ENCODE measurements around the gene CPXM1.

Gene CPXM1

DNA sequence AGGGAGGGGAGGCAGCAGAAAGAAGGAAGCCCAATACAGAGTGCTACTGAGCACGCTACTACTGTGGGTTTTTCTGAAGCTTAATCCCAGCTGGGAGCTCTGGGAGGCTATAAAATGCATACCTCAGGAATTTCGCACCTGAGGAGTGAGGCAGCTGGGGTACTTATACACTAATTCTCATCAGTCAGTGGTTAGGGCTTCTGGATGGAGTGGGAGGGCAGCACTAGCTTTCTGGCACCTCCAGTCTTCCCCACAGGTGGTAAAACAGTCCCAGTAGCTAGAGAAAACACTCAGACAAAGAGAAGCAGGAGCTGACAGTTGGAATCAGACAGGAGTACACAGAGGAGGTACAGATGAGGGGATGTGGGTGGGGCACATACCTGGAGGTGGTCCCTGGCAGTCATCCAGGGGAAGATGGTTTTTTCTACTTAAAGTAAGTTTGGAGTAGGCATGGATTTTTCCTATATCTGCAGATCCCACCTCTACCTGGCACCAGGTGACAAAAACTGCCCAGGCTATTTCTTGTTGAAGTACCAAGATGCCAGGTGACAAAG, 37.8 kb downstream of the CPXM1 start:
- DNase-seq = no peak

DNA sequence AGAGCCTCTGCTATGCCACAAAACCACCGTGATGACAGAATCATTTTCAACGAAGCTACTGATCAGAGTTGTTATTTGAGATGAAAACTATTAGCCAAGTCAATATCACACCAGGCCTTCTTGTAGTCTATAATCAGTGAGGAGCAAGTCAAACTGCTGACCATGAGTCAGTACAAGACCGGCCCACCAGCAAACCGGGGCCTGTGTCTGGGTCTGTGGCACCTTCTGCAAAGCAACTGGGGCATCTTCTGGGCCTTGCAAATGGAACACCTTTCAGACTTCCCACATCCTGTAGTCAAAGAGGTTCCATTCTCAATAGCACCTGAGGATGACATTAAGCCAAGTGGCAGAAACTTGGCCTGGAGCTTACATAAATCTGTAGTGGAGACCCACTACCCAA, 38.5 kb downstream of the CPXM1 start:
- DNase-seq = no peak

DNA sequence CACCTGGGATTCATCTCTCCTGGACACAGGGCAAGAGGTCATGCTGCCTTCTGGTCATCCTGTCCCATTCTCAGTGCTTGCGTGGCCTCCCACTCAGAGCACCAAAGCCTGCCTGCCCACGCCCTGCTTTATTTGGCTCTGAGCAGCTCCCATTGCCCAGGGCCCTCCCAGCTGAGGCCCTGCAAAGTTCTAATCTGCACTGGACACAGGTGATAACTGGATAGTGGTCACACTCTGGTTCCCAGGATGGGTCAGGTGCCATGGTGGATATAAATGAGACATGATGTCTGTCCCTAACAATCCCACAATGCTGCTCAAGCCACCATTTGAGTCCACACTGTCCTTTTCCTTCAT, 39.5 kb downstream of the CPXM1 start:
- DNase-seq = no peak

DNA sequence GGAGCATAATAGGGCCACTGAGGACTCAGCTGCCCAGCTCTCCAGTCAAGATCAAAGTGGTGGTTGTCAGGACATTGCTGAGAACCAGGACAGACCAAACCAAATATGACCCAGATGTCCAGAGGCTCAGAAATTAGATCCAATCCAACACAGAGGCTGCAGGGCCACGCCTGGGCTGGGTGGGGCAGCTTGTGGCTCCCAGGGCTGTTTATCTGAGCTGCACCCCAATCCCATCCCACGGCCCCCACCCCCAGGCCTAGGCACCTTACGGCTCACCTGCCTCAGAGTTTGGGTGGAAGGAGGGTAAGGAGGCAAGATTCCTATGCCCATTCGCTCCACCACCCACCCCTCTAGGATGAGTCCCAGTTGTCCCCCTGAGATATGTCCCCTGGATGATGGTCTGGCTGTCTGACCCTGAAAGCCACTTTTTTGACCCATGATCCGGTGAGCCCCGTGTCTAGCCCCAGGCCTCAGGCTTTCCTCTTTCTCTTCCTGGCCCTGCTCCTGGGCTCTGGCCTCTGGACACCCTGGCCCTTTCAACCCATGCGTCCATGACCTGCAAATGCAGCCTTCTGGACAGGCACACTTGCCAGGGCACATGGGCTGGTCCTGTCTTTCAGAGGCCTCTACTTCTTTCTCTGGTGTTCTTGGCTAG, 40.0 kb downstream of the CPXM1 start:
- DNase-seq = no peak

DNA sequence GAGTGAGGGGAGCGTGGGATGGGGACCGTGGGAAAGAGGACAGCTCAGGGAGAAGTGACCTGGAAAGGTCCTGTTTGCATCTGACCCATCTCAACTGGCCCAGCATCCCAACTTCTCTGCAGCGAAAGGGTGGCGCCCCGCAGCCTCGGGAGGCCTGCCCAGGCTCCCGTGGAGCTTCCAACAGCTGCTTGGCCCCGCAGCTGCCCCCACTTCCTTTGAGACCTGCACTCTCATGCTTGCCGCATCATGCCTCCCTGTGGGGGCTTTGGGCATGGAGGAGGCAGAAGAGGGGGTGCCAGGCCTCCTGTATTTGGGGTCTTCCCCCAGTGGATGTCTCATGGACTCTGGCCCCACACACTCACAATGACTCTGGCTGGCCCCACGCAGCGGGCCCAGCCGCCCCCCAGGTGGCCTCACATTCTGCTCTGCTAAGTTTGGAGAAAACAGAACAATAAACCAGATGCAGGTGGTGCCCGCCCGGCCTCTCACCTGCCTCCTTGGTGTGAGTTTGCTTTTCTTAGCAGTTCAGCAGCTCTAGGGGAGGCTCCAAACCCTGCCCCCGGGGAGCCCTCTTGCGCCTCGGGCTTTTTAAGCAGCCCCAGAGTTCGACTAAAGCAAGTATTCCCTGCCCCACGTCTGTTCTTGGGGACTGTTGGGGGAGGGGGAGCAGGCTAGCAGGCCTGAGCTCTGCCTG, 40.7 kb downstream of the CPXM1 start:
- no peak for DNase-seq

DNA sequence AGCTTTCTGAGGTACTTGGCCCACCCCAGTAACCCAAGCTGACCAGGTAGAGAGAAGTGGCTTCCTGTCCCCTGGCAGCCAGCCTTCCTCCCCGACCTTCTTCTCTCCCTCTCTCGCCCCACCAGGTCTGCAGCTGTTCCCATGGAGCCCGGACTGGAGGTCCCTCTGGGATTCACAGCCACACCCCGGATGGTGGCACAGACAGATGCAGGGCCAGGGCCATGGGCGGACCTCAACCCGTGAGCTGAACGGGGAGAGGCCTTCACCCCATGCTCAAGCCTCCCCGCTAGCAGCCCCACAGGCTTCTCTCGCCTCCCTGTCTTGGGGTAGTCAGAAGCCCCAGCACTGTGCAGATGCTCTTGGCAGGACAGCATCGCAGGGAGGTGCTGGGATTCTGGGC, 41.3 kb downstream of the CPXM1 start:
- no peak for DNase-seq

DNA sequence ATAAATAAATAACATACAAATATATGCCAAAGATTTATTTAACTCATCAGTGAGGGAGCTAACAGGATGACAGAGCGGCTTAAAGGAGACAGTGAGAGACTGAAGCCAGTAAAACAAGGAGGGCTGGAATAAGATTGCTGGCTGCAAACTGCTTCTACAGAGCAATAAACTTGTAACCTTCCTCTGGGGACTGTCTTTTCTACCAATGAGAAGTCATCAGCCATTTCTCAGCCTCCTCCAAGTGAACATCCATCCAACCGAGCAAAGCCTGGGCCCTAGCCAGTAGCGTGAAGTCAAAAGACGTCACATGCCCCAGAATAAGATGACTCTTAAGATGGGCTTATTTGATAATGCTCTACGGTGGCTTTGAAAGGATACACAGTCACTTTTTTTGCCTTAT, 42.5 kb downstream of the CPXM1 start:
- no peak for DNase-seq

DNA sequence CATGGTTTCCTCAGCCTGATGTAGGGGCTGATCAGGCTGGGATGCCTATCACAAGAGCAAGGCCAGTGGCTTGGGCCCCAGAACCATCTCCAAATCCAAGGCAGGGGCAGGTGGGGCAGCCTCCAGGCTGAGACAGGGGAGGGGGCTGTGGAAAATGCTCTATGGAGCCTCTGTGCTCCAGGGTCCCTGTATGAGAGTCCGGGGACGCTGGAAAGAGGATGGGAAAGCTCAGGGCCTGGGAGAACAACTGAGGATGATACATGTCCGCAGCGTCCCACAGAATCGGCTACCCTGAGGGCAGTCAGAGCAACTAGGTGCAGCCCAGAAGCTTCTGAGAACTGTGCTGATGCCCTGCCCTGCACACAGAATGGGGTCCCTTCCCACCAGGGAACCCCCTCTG, 43.4 kb downstream of the CPXM1 start:
- DNase-seq = no peak

DNA sequence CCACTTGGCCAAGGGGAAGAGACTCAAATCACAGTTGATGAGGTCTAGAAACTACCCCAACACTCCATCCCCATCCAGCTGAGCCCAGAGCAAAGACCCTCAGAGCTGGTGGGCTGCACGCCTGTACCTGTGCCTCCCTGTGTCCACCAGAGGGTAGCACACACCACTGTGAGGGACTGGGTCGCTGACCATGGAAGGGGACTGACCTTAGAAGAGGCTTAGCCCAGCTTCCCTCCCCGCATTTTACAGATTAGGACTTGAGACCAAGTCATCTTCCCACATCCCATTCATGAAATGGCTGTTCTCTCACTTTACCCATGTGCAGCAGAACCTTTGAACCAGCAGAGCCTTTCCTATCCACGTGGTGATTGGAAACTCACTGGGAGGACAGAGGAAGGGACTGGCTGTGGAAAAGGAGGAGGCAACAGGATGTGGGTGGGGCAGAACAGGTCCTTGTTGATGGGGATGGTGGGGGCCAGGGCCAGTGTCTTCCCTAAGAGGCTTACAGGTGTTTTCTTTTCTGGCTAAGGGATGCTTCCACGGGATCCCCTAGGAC, 44.3 kb downstream of the CPXM1 start:
- no peak for DNase-seq

DNA sequence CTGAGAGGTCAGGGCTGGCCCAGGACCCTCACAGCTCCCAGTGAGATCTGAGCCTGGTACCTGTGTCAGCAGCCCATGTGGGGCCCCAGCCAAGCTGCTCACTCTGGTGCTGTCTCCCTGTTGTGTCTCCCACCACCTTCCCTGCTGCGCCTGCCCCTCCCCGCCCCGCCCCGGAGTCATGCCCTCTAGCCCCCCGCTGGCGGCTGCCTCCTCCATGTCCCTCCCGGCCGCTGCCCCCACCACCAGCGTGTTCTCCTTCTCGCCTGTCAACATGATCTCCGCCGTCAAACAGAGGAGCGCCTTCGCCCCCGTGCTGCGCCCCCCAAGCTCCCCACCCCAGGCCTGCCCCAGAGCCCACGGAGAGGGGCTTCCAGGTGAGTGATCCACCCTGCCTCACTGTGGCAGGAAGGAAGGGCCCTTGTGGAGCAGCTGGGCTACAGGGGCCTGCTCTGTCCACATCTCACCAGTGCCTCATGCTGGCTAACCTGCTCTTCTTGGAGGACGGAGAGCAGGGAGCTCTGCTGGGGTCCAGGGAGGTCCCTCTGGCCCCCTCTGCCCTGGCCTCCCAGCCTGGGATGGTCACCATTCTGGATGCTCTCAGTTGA, 44.9 kb downstream of the CPXM1 start:
- DNase-seq = no peak

DNA sequence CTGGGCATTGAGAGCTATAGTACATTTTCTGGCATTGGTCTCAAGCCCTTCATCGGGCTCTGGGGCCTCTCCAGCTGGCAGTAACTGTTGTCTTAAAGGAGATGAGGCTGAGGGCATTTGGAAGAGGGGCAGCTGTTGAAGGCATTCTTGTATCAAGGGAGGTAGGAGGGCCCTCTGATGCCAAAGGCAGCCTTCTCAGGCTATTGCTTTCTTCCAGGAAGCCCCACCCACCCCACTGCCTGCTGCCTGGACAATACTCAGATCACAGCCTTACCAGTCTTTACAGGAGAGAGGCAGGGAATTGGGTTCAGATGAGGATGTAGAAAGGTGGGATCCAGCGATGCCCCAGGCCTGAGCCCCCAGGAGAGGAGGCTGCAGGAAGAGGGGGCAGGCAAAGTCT, 46.0 kb downstream of the CPXM1 start:
- DNase-seq = no peak

DNA sequence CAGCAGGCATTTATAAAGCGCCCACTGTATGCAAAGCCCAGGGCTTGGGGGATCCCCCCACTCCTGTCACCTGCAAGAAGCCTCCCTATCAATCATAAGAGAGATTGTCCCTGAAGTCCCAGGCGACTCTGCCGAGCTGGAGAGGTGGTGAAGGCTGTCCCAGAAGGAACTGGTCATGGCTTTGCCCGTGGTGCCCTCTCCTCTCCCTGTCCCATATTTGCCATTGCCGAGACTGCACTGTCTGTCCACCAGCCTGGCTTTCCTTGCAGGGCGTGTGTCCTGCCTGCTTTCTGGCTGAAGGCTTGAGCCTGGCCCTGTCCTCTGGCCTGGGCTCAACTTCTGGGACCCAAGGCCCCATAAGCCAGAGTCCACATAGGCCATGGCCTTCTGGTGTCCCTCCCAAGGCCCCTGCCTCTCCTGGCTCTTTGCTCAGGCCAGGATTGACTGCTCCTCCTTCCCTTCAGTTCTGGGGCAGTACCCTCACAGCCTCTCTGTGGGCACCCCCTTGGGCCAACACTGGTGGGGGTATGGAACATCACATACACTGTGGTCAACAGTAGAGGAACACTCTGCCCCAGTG, 46.9 kb downstream of the CPXM1 start:
- no peak for DNase-seq

DNA sequence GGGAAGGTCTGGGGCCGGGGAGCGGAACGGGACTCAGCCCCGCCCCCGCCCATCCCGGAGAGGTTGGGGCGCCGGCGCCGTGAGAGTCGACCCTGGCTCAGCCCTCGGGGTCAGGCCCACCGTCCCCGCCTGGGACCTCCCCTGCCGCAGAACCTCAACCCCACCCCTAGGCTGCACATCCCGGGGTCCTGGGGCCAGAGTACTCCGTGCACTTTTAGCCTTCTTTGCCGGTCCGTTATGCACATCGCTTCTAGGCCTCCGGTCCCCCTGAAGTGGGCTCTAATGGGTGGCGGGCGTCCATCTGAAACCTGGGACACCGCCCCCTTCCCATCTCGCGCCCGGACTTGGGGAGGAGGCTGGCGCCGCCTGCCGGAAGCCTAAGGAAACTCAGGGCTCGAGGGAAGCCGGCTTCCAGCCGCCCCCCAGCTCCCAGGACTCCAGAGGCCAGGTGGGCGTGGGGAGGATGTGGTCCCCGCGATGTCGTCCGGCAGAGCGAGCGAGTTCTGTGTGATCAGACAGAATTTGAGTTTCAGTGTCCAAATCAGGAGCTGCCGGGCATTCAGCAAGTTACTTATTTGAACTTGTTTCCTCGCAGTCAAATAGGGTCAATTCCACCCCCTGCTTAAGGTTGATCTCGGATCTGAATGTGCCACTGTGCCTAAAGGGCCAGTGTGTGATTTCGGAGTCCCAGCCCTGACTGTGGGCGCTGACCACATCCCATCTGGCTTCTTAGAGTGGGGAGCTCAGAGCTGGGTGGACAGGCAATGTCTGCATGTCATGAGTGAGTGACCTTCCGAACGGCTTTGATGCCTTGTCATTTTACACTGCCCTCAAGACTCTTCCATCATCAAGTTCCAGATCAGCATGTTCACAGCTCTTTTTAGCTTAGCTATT, 47.6 kb downstream of the CPXM1 start:
- no peak for DNase-seq

DNA sequence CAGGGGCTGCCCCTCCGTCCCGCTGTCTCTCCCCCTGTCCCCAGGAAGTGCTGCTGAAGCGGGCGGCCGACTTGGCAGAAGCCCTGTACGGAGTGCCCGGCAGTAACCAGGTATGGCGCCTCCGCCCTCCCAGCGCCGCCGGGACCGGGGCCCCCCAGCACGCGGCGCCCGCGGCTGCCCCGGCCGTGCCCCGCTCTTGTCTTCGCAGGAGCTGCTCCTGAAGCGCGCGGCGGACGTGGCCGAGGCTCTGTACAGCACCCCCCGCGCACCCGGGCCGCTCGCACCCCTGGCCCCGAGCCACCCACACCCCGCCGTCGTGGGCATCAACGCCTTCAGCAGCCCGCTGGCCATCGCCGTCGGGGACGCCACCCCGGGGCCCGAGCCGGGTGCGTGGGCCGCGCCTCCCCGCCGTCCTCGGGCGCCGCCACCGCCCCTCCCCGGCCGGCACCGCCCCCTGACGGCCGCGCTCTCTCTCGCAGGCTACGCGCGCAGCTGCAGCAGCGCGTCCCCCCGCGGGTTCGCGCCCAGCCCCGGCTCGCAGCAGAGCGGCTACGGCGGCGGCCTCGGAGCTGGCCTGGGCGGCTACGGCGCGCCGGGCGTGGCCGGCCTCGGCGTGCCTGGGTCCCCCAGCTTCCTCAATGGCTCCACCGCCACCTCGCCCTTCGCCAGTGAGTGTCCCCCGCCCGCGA, 48.4 kb downstream of the CPXM1 start:
- no peak for DNase-seq

DNA sequence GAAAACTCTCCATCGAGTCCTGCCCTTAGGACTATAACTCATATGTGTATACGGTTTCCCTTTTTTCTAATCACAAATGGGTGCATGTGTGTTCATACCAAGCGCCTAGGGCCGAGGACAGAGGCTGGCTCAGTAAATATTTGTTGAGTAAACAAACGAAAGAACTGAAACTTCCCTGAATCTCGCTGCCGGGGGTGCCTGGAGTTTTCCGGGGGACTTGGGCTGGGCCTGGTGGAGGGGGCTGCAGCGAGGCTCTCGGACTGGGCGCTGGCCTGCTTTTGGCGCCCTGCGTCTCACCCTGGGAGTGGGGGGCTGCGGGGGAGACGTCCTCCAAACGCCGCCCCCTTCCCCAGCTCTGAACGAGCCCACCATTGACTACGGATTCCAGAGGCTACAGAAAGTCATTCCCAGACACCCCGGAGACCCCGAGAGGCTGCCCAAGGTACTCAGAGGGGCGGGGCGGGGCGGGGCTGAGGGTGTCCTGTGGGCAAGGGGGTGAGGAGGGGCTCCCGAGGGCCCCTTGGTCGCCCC, 49.0 kb downstream of the CPXM1 start:
- no peak for DNase-seq

DNA sequence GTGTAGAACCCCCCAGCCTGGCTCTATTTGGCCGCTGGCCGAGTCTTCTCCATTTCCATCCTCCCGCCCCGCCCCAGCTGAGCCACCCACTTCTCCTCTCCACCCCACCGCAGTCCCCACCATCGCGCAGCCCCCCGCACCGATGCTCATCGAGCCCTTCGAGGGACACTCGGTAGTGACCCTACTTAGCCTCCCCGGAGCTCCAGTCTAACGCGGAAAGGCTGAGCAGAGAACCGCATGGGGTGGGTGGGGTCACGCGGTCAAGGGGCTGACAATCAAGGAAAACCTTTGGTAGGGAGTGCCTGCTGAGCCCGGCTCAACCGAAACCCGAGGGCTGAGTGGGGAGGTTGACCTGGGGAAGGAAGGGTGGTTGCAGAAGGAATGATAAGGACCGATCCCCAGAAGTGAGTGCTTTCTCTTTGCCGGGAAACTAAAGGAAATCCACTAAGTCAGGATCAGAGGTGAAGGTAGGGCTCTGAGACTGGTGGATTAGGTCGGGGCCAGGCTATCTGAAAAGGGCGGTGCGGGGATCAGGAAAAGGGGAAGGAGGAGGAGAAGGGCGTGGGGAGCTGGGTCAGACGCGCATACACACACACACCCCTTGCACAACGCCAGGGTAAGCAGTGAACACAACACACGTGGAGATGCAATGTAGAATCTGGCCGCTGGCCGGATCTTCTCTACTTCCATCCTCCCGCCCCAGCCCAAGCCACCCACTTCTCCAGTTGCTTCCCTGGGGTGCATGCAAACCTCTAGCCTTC, 49.8 kb downstream of the CPXM1 start:
- DNase-seq = no peak

DNA sequence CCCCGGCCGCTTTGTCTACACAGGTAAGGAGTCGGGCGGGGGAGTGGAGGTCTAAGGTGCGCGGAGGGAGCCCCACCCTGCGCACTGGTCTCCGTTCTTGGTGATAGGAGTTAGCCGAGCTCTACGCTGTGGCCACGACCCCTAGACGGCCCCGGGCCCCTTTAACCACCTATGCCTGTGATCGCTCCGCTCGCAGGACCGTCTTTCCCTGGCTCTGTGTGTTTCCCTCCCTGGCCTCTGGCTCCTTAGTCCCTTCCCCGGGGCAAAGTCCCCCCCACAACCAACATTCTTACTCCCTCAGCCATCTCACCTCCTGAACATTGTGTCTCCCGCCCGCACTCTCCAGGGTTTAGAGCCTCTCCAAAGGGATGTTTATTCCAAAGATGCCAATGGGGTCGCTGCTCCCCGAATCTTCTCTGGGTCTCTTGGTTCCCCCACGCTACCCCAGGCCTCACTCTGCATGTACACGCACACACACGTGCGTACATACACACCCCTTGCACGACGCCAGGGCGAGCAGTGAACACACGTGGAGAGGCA, 50.4 kb downstream of the CPXM1 start:
- DNase-seq = no peak

DNA sequence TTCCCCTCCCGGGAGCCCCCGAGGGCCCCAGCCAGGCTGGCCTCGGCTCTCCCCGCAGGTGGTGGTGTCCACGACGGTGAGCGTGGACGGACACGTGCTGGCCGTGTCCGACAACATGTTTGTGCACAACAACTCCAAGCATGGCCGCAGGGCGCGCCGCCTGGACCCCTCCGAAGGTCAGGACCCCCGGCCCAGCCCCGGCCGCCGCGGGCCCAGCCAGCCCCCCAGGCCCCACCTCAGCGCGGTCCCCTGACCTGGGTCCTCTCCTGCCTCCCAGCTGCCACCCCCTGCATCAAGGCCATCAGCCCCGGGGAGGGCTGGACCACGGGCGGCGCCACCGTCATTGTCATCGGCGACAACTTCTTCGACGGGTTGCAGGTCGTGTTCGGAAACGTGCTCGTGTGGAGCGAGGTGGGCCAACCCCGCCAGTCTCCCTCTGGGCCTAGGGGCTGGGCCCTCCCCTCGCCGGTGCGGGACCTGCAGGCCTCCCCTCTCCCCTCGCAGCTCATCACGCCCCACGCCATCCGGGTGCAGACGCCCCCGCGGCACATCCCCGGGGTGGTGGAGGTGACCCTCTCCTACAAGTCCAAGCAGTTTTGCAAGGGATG, 51.0 kb downstream of the CPXM1 start:
- no peak for DNase-seq

DNA sequence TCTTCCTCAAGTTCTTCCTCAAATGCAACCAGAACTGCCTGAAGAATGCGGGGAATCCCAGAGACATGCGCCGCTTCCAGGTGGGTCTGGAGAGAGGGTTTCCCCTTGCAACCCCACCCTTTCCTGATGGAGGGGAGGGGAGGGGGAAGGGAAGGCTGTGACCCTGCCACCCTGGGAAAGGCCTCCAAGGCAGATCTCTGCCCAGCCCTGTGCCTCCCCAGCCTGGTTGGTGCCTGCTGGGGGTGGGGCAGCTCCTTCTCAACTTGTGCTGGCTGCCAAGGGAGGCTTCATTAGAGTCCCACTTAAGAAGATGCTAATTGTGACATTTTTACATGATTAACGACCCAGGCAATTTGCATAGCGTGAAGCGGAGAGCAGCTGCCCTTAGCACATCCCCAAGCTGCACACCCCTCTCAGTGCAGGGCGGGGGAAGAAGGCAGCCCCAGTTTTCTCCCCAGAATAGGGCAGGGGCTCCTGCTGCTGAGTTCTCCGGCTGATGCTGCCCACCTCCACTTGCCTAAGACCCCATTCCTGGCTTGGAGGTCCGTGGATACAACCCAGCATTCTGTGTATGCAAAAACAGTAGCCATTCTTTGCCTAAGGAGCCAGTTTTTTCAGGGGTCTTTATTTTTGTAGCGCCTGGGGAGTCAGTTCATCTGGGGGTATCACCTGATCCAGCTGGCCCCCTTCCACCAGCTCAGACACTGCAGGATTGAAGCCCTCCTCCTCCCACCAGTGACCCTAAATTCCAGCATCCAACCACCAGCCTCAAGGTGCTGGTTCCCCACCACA, 51.7 kb downstream of the CPXM1 start:
- no peak for DNase-seq
